KMS-11 (cell line): Measurements from ENCODE around the gene AGAP3.

Experiments used
- H2AFZ ChIP-seq: fragments of 200-600 bp; sonication (generic); 2 replicates; pipeline ENCODE4 v1.6.1; 2016; ENCODE audit warnings: antibody characterized with exemption, mixed run types, low read depth
- H3K27ac ChIP-seq: fragments of 200-600 bp; sonication (generic); 2 replicates; pipeline ENCODE4 v1.6.1; 2016; ENCODE audit warnings: mild to moderate bottlenecking, mixed run types
- H3K27me3 ChIP-seq: fragments of 200-600 bp; sonication (generic); 2 replicates; pipeline ENCODE4 v1.6.1; 2017; ENCODE audit warnings: mild to moderate bottlenecking, low read depth, mixed run types, moderate library complexity; ENCODE audit not compliant: insufficient read depth
- H3K36me3 ChIP-seq: fragments of 200-600 bp; sonication (generic); 2 replicates; pipeline ENCODE4 v1.6.1; 2017; ENCODE audit warnings: mild to moderate bottlenecking, mixed run types; ENCODE audit not compliant: insufficient read depth
- H3K4me1 ChIP-seq: fragments of 200-600 bp; sonication (generic); 2 replicates; pipeline ENCODE4 v1.6.1; 2016; ENCODE audit warnings: mild to moderate bottlenecking, low read depth, mixed run types; ENCODE audit not compliant: poor library complexity, severe bottlenecking
- H3K4me2 ChIP-seq: fragments of 200-600 bp; sonication (generic); 2 replicates; pipeline ENCODE4 v1.7.0; 2016; ENCODE audit warnings: mild to moderate bottlenecking, mixed run types
- H3K4me3 ChIP-seq: fragments of 200-600 bp; sonication (generic); IDR thresholded peaks from 2 replicates; pipeline ENCODE4 v1.6.1; 2017; ENCODE audit warnings: low read depth, low read length, mixed read lengths; ENCODE audit not compliant: insufficient read depth
- H3K79me2 ChIP-seq: fragments of 200-600 bp; sonication (generic); 2 replicates; pipeline ENCODE4 v1.6.1; 2016; ENCODE audit warnings: low read depth, mixed run types; ENCODE audit not compliant: insufficient read depth
- H3K9ac ChIP-seq: fragments of 200-600 bp; sonication (generic); 2 replicates; pipeline ENCODE4 v1.6.1; 2016; ENCODE audit warnings: mild to moderate bottlenecking, mixed run types
- H4K20me1 ChIP-seq: fragments of 200-600 bp; sonication (generic); 2 replicates; pipeline ENCODE4 v1.6.1; 2016; ENCODE audit warnings: mild to moderate bottlenecking, mixed run types; ENCODE audit not compliant: insufficient read depth
- CTCF ChIP-seq: fragments of 200-600 bp; sonication (generic); conservative IDR thresholded peaks from 2 replicates; pipeline ENCODE4 v1.6.1; 2017; ENCODE audit warnings: low read depth, mild to moderate bottlenecking, antibody characterized with exemption, low read length, moderate library complexity, mixed read lengths

AGAP3 gene

GRCh38 chr7:151168003-151168786 is 81.9 kb downstream of the AGAP3 start:
- no peak overlapping the region for H3K4me3 ChIP-seq
- no peak overlapping the region for H3K9ac ChIP-seq
- H2AFZ ChIP-seq = peak overlapping the region; percentile 62; the same call in 1 of the 2 replicates
- H3K27me3 ChIP-seq = peaks cover 50% of the 10 kb centered on the region
- peak; percentile 83 for TF ChIP-seq CTCF
- H3K27ac ChIP-seq = no peak overlapping the region
- H3K4me2 ChIP-seq = peak overlapping the region; percentile 44
- no peaks in the 10 kb centered on the region for H4K20me1 ChIP-seq
- H3K4me1 ChIP-seq = peaks cover 3% of the 10 kb centered on the region
- H3K36me3 ChIP-seq = no peaks in the 10 kb centered on the region
- H3K79me2 ChIP-seq = no peaks in the 10 kb centered on the region

- H2AFZ ChIP-seq = no peak overlapping the region
Measured at GRCh38 chr7:151168787-151169162, 82.5 kb downstream of the AGAP3 start.

DNA sequence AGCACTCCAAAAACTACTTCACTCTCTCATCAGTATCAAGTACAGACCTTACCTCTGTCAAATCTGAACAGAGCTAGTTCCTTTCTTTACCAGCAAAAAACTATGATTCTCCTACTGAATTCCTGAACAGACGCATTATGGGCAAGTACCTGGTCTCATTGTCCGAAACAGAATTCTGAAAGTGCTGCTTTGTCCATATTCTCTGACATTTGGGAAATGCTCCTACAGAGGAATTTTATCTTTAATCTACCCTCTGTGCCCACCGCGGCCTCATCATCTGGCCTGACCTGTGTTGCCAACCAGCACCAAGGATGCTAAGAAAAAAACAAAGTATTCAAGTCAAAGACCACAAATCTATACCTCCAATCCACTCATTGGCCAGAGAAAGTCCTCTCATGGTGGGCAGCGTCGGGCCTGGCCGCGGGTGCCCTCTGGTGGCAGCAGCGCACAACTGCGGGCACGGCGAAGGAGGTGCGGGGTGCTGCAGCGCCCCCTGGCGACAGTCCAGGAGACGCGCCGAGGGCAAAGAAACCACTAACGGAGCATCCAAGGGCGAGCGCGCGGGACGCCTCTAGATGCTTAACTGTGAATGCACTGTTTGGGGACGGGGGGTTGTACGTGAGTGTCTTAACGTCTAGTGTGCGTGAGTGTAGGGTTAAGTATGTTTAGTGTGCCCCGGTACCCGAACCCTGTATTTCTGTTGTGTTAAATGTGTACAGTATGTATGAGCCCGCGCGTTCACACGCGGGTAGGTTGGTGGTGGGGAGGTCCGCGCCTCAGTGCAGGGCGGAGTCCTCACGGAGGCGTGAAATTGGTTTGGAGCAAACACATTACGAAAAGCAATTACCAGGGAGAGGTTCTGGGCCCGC is 86.2 kb downstream of the AGAP3 start:
- Histone ChIP-seq H4K20me1 (no peaks in the 10 kb centered on the region), H3K9ac (no peak overlapping the region), H3K4me1 (peaks cover 3% of the 10 kb centered on the region), H3K27ac (no peak overlapping the region), H3K27me3 (peaks cover 67% of the 10 kb centered on the region), H3K79me2 (no peaks in the 10 kb centered on the region), H3K4me3 (no peak overlapping the region), H3K4me2 (no peak overlapping the region), H3K36me3 (no peaks in the 10 kb centered on the region), H2AFZ (no peak overlapping the region)
- peak; percentile 100 for TF ChIP-seq CTCF

More at GRCh38 chr7:151168787-151169162, 82.5 kb downstream of the AGAP3 start:
- Histone ChIP-seq H3K4me3 (no peak overlapping the region), H3K4me2 (peak overlapping the region; percentile 44; the same call in 1 of the 2 replicates), H3K36me3 (no peaks in the 10 kb centered on the region), H3K9ac (no peak overlapping the region), H3K27me3 (peaks cover 50% of the 10 kb centered on the region), H3K4me1 (peaks cover 3% of the 10 kb centered on the region), H4K20me1 (no peaks in the 10 kb centered on the region), H3K27ac (no peak overlapping the region), H3K79me2 (no peaks in the 10 kb centered on the region)
- TF ChIP-seq CTCF = no peak

GRCh38 chr7:151173386-151174245 is 87.3 kb downstream of the AGAP3 start:
- no peak overlapping the region for H3K4me2 ChIP-seq
- H3K79me2 ChIP-seq = no peaks in the 10 kb centered on the region
- no peak overlapping the region for H3K4me3 ChIP-seq
- no peak overlapping the region for H3K27ac ChIP-seq
- H3K9ac ChIP-seq = no peak overlapping the region
- H3K4me1 ChIP-seq = peaks cover 3% of the 10 kb centered on the region
- no peak for TF ChIP-seq CTCF
- H3K27me3 ChIP-seq = peaks cover 67% of the 10 kb centered on the region
- no peaks in the 10 kb centered on the region for H4K20me1 ChIP-seq
- H3K36me3 ChIP-seq = no peaks in the 10 kb centered on the region
- H2AFZ ChIP-seq = no peak overlapping the region
